GM12864 (cell line): ENCODE data around the gene PLXNB2.

Experiments
- DNase-seq: peaks from one replicate; pipeline ENCODE4 v3.0.0-alpha.2; 2011; ENCODE audit warnings: low read depth
- H3K4me3 ChIP-seq: 2 replicates; pipeline ENCODE4 v1.5.1; 2011; ENCODE audit warnings: mild to moderate bottlenecking, low read depth, low read length, control low read depth
- CTCF ChIP-seq: IDR thresholded peaks from 2 replicates; pipeline ENCODE4 v1.5.1; 2011; ENCODE audit warnings: low read depth, mild to moderate bottlenecking, moderate library complexity, low read length, control low read depth, inconsistent platforms; ENCODE audit errors: missing control alignments

Gene PLXNB2

GRCh38 chr22:50342651-50343540 lies 35.5 kb upstream of the PLXNB2 start, which contains the start of gene PPP6R2:
Gene PPP6R2, plus strand, starts transcription at chr22:50343327. Its CDS starts 50,582 bp downstream, at chr22:50393909.
- DNase-seq: no peak
- TF ChIP-seq CTCF: no peak
- peak within 1 kb of the TSS; percentile 91 for H3K4me3 ChIP-seq

GRCh38 chr22:50341977-50342650 lies 34.7 kb upstream of the PLXNB2 start:
- peak; percentile 45 for DNase-seq
- peak overlapping the region; percentile 91; the same call in 1 of the 2 replicates for H3K4me3 ChIP-seq
- TF ChIP-seq CTCF: peak; percentile 94

- no peak for TF ChIP-seq CTCF
- DNase-seq: no peak
- no peak overlapping the region for H3K4me3 ChIP-seq
Measured at GRCh38 chr22:50339945-50340879, 32.8 kb upstream of the PLXNB2 start.

DNA sequence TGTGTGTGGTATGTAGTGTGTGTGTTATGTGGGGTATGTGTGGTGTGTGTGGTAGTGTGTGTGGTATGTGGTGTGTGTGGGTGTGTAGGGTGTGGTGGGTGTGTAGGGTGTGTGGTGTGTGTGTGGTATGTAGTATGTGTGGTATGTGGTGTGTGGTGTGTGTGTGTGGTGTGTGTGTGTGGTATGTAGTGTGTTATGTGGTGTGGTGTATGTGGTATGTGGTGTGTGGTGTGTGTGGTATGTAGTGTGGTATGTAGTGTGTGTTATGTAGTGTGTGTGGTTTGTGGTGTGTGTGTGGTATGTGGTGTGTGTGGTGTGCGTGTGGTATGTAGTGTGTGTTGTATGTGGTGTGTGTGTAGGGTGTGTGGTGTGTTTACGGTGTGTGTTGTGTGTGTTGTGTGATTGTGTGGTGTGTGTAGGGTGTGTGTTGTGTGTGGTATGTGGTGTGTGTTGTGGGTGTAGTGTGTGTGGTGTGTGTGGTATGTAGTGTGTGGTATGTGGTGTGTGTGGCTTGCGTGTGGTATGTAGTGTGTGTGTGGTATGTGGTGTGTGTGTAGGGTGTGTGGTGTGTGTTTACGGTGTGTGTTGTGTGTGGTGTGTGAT lies 31.5 kb upstream of the PLXNB2 start:
- DNase-seq: no peak
- no peak for TF ChIP-seq CTCF
- H3K4me3 ChIP-seq: no peak overlapping the region

GRCh38 chr22:50338042-50338573 lies 30.7 kb upstream of the PLXNB2 start:
- no peak for DNase-seq
- H3K4me3 ChIP-seq: no peak overlapping the region
- no peak for TF ChIP-seq CTCF
